HEK293 (cell line): ENCODE data around the gene PAEP.

Source experiments
- CTCF ChIA-PET: fragments of 350-600 bp; formaldehyde crosslinking; extraction: SDS; loops from one replicate; lab custom pipeline; 2021; ENCODE audit warnings: antibody characterized with exemption; lab: Yijun Ruan, JAX
- POLR2A ChIA-PET: fragments of 300-600 bp; formaldehyde crosslinking; extraction: SDS; loops from one replicate; lab custom pipeline; 2020; ENCODE audit warnings: antibody characterized with exemption, inconsistent platforms; lab: Yijun Ruan, JAX
- H3K27ac ChIP-seq: fragments of 200-500 bp; sonication (Bioruptor generic); 2 replicates; pipeline ENCODE4 v1.5.1; 2014; ENCODE audit warnings: low read depth, low read length, control low read depth, inconsistent platforms; ENCODE audit errors: extremely low read depth
- H3K36me3 ChIP-seq, 2 experiments: fragments of 200-500 bp in 1 of 2; sonication (Bioruptor generic) in 1 of 2; 1 replicate in 1 of 2; 2 replicates in 1 of 2; pipeline ENCODE4 v1.5.1; 2014 to 2017; ENCODE audit warnings: inconsistent platforms in 2 of 2, low read length in 2 of 2; ENCODE audit not compliant: control insufficient read depth in 2 of 2, insufficient read depth in 1 of 2
- H3K4me1 ChIP-seq: fragments of 200-500 bp; sonication (Bioruptor generic); 2 replicates; pipeline ENCODE4 v1.5.1; 2014; ENCODE audit warnings: mild to moderate bottlenecking, low read length, inconsistent platforms; ENCODE audit not compliant: control insufficient read depth, insufficient read depth
- H3K4me3 ChIP-seq: 2 replicates; pipeline ENCODE4 v1.5.1; 2011; ENCODE audit warnings: low read depth, mild to moderate bottlenecking, control low read depth, low read length, moderate library complexity
- H3K9me3 ChIP-seq: fragments of 200-500 bp; sonication (Bioruptor generic); 2 replicates; pipeline ENCODE4 v1.5.1; 2014; ENCODE audit warnings: low read depth, low read length, inconsistent platforms; ENCODE audit not compliant: control insufficient read depth, insufficient read depth
- MYNN ChIP-seq: fragments of 450-650 bp; formaldehyde crosslinking; IDR thresholded peaks from 2 replicates; pipeline ENCODE4 v1.5.1; 2016; ENCODE audit warnings: missing biosample characterization, missing genetic modification characterization, borderline replicate concordance
- REPIN1 ChIP-seq: fragments of 450-650 bp; formaldehyde crosslinking; IDR thresholded peaks from 2 replicates; pipeline ENCODE4 v1.5.1; 2017; ENCODE audit warnings: missing biosample characterization, missing genetic modification characterization, low read depth
- ZBTB1 ChIP-seq: fragments of 450-650 bp; formaldehyde crosslinking; IDR thresholded peaks from 2 replicates; pipeline ENCODE4 v1.5.1; 2016; ENCODE audit warnings: missing biosample characterization, missing genetic modification characterization
- ZBTB20 ChIP-seq: fragments of 450-650 bp; formaldehyde crosslinking; IDR thresholded peaks from 2 replicates; pipeline ENCODE4 v1.5.1; 2016; ENCODE audit warnings: missing biosample characterization, missing genetic modification characterization
- ZBTB48 ChIP-seq: fragments of 450-650 bp; formaldehyde crosslinking; IDR thresholded peaks from 2 replicates; pipeline ENCODE4 v1.5.1; 2016; ENCODE audit warnings: missing biosample characterization, missing genetic modification characterization
- ZNF133 ChIP-seq: fragments of 450-650 bp; formaldehyde crosslinking; IDR thresholded peaks from 2 replicates; pipeline ENCODE4 v1.5.1; 2016; ENCODE audit warnings: missing biosample characterization, missing genetic modification characterization
- ZNF239 ChIP-seq: fragments of 450-650 bp; formaldehyde crosslinking; IDR thresholded peaks from 2 replicates; pipeline ENCODE4 v1.5.1; 2016; ENCODE audit warnings: missing biosample characterization, missing genetic modification characterization
- ZNF423 ChIP-seq: fragments of 450-650 bp; formaldehyde crosslinking; IDR thresholded peaks from 2 replicates; pipeline ENCODE4 v1.5.1; 2016; ENCODE audit warnings: missing biosample characterization, missing genetic modification characterization
- ZNF670 ChIP-seq: fragments of 450-650 bp; formaldehyde crosslinking; IDR thresholded peaks from 2 replicates; pipeline ENCODE4 v1.5.1; 2016; ENCODE audit warnings: missing biosample characterization, missing genetic modification characterization, low read depth
- ZNF837 ChIP-seq: fragments of 450-650 bp; formaldehyde crosslinking; IDR thresholded peaks from 2 replicates; pipeline ENCODE4 v1.5.1; 2016; ENCODE audit warnings: missing biosample characterization, missing genetic modification characterization
- TF ChIP-seq, protein P1 (sequence below): fragments of 450-650 bp; IDR thresholded peaks from 2 replicates; pipeline ENCODE4 v1.5.1; 2018; ENCODE audit warnings: missing biosample characterization, missing genetic modification characterization
- TF ChIP-seq, protein P2 (sequence below): fragments of 450-650 bp; formaldehyde crosslinking; IDR thresholded peaks from 2 replicates; pipeline ENCODE4 v1.5.1; 2016; ENCODE audit warnings: missing biosample characterization, missing genetic modification characterization
- TF ChIP-seq, protein P3 (sequence below): fragments of 450-650 bp; formaldehyde crosslinking; IDR thresholded peaks from 2 replicates; pipeline ENCODE4; 2016; ENCODE audit warnings: missing biosample characterization, missing genetic modification characterization
- TF ChIP-seq, protein P4 (sequence below): fragments of 450-650 bp; formaldehyde crosslinking; IDR thresholded peaks from 2 replicates; pipeline ENCODE4 v1.5.1; 2016; ENCODE audit warnings: missing biosample characterization, missing genetic modification characterization, borderline replicate concordance
- TF ChIP-seq, protein P5 (sequence below): fragments of 450-650 bp; formaldehyde crosslinking; IDR thresholded peaks from 2 replicates; pipeline ENCODE4 v1.5.1; 2016; ENCODE audit warnings: missing biosample characterization, missing genetic modification characterization

The PAEP gene

DNA sequence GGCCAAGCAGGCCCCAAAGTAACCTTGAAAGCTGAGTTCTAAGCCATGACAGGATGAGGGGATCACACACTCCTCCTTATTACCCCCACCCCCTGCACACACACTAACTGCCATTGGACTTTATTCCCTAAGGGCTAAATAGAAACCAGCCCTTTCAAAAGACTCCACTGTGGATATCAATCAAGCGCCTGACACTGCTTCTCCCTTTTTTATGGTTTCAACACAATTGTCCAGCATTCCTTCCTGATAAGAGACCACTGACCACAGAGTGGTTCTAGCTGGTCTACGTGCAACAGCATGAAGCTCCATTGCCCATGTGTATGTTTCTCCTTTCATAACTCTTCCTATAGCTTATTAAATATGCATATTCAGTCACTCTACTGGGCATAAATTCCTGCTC lies 34.7 kb downstream of the PAEP start:
- Histone ChIP-seq H3K4me3 (no peak overlapping the region), H3K4me1 (no peaks in the 10 kb centered on the region), H3K9me3 (no peaks in the 10 kb centered on the region), H3K36me3 (no peaks in the 10 kb centered on the region), H3K27ac (no peak overlapping the region)
- ChIA-PET CTCF (interaction anchor here (0.5 to 0.6 kb wide), 3 partner anchors 12 to 542 kb away, joined by 3 read pairs; no protein-coding TSS in a partner anchor), POLR2A (no interaction called here)
- TF ChIP-seq ZBTB1 (tag by site-specific recombination) (no peak), ZNF423 (tag by site-specific recombination) (no peak), MYNN (no peak), ZNF670 (no peak), ZBTB48 (tag by site-specific recombination) (no peak), ZNF837 (tag by site-specific recombination) (no peak), ZNF239 (no peak)
- TF ChIP-seq, protein P1, sequence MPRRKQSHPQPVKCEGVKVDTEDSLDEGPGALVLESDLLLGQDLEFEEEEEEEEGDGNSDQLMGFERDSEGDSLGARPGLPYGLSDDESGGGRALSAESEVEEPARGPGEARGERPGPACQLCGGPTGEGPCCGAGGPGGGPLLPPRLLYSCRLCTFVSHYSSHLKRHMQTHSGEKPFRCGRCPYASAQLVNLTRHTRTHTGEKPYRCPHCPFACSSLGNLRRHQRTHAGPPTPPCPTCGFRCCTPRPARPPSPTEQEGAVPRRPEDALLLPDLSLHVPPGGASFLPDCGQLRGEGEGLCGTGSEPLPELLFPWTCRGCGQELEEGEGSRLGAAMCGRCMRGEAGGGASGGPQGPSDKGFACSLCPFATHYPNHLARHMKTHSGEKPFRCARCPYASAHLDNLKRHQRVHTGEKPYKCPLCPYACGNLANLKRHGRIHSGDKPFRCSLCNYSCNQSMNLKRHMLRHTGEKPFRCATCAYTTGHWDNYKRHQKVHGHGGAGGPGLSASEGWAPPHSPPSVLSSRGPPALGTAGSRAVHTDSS: no peak
- TF ChIP-seq, protein P2, sequence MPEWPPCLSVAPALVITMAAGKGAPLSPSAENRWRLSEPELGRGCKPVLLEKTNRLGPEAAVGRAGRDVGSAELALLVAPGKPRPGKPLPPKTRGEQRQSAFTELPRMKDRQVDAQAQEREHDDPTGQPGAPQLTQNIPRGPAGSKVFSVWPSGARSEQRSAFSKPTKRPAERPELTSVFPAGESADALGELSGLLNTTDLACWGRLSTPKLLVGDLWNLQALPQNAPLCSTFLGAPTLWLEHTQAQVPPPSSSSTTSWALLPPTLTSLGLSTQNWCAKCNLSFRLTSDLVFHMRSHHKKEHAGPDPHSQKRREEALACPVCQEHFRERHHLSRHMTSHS: no peak

DNA sequence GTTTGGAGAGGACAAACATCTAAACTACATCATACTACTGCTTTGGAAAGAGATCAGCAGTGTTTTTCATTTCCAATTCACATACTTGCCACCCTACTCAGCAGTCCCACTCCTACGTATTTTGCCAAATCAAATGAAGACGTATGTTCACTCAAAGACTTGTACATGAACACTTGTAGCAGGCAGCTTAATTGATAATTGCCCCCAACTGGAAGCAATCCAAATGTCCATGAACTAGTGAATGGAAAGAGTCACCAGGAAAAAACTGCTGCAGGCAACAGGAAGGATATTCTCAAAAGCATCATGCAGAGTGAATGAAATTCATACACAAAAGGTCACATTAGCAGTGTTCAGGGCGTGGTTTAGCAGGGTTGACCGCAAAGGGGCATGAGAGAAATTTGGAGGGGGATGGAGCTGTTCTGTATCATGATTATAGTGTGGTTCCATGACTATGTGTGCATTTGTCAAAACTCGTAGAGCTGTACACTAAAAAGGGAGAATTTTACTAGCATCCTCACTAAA lies 38.8 kb downstream of the PAEP start:
- ChIA-PET POLR2A (interaction anchor here (0.7 kb wide), 1 partner anchor 1575 kb away, joined by 3 read pairs; the partner anchor contains the start of gene BRD3OS), CTCF (interaction anchor here (0.6 to 7.1 kb wide), 11 partner anchors 9 to 683 kb away, joined by 3 to 39 read pairs (median 3); no protein-coding TSS in a partner anchor)
- Histone ChIP-seq H3K4me3 (no peak overlapping the region), H3K4me1 (no peaks in the 10 kb centered on the region), H3K27ac (no peak overlapping the region), H3K9me3 (no peaks in the 10 kb centered on the region), H3K36me3 (no peaks in the 10 kb centered on the region)
- TF ChIP-seq, protein P3, sequence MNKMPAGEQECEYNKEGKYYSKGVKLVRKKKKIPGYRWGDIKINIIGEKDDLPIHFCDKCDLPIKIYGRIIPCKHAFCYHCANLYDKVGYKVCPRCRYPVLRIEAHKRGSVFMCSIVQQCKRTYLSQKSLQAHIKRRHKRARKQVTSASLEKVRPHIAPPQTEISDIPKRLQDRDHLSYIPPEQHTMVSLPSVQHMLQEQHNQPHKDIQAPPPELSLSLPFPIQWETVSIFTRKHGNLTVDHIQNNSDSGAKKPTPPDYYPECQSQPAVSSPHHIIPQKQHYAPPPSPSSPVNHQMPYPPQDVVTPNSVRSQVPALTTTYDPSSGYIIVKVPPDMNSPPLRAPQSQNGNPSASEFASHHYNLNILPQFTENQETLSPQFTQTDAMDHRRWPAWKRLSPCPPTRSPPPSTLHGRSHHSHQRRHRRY (tag by site-specific recombination): no peak
- TF ChIP-seq ZBTB20 (tag by site-specific recombination) (no peak), REPIN1 (tag by site-specific recombination) (no peak), ZNF239 (no peak), ZNF133 (tag by site-specific recombination) (no peak)
- TF ChIP-seq, protein P4, sequence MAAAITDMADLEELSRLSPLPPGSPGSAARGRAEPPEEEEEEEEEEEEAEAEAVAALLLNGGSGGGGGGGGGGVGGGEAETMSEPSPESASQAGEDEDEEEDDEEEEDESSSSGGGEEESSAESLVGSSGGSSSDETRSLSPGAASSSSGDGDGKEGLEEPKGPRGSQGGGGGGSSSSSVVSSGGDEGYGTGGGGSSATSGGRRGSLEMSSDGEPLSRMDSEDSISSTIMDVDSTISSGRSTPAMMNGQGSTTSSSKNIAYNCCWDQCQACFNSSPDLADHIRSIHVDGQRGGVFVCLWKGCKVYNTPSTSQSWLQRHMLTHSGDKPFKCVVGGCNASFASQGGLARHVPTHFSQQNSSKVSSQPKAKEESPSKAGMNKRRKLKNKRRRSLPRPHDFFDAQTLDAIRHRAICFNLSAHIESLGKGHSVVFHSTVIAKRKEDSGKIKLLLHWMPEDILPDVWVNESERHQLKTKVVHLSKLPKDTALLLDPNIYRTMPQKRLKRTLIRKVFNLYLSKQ: no peak
- TF ChIP-seq, protein P5, sequence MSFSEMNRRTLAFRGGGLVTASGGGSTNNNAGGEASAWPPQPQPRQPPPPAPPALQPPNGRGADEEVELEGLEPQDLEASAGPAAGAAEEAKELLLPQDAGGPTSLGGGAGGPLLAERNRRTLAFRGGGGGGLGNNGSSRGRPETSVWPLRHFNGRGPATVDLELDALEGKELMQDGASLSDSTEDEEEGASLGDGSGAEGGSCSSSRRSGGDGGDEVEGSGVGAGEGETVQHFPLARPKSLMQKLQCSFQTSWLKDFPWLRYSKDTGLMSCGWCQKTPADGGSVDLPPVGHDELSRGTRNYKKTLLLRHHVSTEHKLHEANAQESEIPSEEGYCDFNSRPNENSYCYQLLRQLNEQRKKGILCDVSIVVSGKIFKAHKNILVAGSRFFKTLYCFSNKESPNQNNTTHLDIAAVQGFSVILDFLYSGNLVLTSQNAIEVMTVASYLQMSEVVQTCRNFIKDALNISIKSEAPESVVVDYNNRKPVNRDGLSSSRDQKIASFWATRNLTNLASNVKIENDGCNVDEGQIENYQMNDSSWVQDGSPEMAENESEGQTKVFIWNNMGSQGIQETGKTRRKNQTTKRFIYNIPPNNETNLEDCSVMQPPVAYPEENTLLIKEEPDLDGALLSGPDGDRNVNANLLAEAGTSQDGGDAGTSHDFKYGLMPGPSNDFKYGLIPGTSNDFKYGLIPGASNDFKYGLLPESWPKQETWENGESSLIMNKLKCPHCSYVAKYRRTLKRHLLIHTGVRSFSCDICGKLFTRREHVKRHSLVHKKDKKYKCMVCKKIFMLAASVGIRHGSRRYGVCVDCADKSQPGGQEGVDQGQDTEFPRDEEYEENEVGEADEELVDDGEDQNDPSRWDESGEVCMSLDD (tag by site-specific recombination): no peak
